GM19397 (cell line): Measurements from ENCODE around the gene VPS52.
"Not testable (repeated sequence)": the region's sequence is repeated elsewhere in the genome, so short reads cannot be mapped to it uniquely, and the experiment has no call there.

Source experiments
- ATAC-seq: cut with Tn5 transposase; IDR thresholded peaks from one replicate; pipeline ENCODE4 v1.9.1; 2021; ENCODE audit warnings: mild to moderate bottlenecking, moderate library complexity; ENCODE audit not compliant: unreplicated experiment

Gene VPS52

DNA sequence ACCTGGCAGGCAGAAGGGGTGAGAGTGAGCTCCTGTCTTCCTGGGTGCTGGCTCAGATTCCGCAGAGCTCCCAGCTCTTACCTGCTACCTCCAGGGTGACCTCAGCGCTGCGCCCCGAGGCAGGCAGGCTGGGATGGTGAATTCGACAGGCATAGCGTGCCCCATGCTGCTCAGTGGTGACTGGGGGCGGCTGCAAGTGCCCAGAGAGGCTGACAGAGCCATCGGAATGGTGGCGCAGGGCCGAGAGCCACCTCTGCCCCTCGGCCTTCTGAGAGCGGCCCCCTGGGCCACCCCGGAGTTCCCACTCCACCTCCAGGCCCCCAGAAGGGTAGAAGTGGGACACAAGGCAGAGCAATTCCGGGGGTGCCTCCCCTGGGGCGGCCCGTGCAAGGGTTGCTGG lies 32.5 kb upstream of the VPS52 start:
- ATAC-seq = no peak

DNA sequence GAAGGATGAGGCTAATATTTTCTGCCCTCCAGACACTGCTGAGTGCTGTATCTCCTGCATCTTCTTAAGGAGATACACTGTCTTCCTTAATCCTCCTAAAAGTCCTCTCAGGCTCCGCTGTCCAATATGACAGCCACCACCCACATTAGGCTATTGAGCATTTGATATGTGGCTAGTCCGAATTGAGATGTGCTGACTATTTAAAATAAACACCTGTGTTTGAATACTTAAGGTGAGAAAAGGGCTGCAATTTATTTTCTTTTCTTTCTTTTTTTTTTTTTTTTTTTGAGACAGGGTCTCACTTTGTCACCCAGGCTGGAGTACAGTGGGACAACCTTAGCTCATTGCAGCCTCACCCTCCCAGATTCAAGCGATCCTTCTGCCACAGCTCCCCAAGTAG lies 30.2 kb upstream of the VPS52 start:
- ATAC-seq = no peak

DNA sequence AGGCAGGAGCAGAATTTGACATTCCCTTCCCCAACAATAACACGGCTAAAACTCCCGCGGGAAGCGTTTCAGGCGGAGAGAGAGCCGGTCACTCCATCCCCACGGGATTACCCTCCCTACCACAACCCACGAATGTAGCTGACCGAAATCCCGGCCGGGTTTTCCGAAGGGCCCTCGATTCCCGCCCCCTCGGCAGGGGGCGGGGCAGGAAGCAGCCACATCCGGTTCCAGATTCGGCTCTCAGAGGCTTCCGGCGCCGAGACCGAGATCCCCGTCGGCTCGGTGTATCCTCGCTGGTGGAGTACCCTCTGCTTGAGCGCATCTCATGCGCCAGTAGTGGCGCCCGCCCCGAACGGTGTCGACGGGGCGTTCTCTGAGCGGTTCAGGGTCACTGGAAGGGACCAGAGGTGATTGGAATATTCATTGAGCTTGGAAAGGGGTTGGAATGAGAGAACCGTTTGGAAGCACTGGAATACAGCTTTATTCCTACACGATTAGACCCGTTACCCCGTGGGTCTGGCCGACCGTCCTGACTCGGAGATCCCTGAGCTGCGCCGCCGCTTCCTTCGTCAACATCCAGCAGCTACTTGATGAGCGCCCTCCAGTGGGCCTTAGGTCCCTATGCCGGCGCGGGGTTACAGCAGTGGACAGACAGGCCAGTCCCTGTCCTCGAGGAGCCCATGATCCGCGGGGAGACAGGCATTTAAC lies 27.7 kb upstream of the VPS52 start:
- peak; percentile 67 for ATAC-seq

DNA sequence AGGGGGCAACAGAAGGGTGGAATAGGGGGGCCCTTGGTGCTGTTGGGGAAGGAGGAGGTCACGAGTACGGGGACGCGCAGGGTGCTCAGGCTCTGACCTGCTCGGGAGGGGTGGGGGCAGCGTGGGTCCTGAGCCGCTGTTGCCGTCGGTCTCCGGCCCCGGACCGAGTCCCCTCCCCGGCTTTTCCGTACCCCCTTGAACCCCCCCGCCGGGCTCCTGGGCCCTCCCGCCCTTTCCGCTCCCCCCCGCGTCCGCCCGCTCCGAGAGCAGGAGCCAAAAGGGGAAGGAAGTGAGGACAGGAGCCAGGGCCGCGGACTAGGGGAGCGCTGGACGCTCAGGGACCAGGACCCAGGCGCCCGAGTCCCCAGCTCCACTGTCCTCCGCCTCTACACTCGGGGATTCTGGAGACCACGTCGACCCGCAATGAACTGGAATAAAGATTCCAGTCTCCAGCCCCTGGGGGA lies 27.1 kb upstream of the VPS52 start, which contains the start of gene RGL2:
TSS of gene RGL2 (minus strand) at position 170 of the 464 bp plus-strand sequence. CDS start 332 bp downstream, outside the sequence.
- ATAC-seq = peak; percentile 36

DNA sequence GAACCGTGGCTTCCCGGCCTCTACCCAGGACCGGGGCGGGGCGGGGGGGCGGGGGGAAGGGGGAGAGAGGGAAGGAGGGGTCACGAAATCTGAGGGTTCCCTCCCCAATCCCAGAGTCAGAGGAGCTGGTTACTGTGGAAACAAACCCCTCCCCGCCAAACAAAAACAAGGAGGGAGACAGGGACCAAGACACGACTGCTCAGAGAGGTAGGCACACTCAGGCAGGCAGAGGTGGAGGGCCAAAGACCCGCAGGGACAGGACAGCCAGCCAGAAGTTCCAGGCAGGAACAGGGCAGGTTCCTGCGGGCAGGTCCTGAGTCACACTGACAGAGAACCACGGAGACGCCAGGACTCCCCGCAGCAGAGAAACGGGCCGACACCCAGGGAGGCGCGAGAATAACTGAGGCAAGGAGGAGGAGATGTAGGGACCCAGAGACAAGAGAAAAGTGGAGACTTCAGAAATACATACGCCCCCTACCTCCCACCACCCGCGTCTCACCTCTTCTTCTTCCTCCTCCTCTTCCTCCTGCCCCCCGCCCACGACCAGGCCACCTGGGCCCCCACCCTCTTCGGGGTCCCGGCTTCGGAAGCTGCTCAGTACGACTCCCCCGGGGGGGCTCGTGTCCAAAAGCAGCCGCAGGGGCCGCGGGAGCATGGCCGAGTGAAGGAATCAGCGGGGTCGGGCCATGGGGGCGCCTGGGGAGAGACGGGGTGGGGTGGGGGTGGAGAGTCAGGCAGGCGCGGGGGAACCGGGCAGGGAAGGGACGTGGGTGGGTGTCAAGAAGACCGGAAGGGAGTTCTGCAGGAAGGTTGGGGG lies 26.5 kb upstream of the VPS52 start:
- ATAC-seq = no peak

DNA sequence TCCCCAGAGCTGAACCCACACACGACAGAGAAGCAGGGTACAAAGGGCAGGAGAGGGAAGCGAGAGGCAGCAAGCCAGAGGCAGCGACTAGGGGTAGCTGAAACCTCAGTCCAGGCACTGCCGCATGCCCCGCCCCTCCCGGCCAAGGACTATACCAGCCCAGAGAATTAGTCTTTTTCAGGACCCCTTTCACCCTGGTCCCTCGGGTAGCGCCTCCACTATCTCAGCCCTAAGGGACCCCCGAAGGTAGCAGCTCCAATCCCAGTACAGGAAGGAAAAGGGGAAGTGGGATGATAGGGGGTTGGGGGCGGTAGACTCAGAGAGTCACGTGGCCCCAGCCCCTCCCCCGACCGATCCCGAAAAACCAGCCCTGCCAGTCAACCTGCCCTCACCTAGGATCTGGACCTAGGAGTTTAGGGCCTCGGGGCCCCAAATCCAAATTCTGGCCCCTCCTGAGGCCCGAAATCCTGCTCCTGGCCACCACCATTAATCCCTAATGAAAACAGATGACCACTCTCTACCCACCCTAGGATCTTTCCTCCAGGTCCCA lies 25.8 kb upstream of the VPS52 start:
- ATAC-seq = no peak

DNA sequence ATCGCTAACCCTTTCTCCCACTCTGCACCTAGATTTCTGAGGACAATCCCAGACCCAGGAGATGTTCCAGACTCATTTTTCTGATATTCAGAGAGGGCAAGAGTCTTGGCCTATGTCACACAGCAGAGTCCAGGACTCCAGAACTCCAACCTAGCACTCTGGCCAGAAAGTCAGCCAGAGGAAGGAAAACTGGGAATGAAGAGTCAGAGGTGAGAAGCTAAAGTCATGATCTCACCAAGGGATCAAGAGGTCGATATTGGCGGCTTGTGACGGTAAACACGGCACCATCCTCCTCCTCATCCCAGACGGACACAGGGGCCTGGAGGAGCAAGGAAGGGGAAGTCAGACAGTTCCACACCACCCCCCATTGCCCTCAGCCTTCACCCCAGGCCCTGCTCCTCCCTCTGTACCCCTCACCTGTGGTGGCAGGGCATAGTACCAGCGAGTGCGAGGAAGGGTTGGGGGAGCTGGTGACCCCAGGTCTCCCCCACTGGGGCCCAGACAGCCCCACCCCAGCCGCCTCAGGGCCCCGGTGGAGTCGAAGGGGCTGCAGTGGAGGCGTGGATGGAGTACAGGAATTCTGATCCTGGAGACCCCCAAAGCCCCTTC lies 25.2 kb upstream of the VPS52 start:
- no peak for ATAC-seq

DNA sequence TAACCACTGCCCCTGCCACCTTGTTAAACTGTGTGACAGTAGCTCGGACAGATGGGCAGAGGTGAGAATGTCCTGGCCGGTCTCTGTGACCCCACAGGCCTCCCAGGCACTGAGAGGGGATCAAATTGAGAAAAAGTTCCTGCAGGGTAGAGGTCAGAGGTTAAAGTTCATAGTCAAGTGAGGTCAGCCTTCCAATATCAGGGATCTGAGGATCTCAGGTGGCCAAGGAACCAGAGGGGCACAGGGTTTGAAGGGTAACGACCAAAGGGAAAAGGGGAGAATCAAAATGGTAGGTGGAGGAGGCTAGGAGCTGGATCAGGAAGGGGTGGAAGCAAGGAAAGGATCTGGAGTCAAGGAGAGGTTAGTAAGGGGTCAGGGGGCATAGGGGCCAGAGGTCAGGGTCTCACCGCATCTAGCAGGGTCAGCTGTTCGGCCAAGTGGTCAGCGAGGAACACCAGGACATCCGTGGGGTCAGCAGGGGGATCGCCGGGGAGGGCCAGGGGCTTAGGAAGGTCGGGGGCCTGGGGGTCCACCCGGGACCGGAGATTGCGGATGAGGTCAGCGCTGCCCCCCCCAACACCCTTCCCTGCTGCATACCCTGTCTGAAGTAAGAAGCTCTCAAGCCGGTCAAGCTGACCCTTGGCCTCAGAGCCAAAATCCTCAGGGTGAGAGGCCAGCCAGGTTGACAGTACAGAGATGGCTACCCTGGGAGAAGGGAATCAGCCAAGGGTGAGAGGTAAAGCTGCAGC lies 24.1 kb upstream of the VPS52 start:
- no peak for ATAC-seq

DNA sequence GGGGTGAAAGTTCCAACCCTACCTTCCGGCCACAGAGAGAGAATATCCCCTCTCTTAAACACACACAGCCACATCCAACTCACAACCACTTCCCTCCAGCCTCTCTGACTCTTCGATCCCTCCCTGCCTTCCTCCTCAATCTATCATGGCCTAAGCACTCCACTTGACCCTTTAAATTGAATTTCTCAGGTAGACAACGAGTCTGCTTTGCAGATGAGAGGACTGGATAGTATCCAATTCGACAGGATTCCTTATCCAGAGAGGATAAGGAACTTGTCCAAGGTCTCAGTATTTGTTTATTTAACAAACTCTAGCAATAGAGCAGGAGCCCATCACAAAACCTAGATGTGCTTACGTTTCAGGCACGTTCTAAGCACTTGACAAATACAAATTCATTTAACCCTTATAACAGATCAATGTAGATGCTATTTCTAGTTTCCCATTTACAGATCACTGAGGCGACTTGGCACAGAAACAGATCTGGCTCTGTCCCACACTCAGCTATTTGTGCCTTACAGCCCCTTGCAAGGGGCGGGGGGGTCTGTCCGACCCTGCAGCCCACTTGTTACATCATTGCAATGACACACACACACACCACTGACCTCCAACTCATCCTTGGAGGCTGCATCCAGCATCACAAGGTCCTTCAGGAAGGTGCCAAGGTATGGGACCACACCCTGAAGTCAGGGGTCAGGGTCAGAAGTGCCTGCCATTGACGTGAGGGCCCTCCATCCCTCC lies 22.6 kb upstream of the VPS52 start:
- ATAC-seq = no peak

DNA sequence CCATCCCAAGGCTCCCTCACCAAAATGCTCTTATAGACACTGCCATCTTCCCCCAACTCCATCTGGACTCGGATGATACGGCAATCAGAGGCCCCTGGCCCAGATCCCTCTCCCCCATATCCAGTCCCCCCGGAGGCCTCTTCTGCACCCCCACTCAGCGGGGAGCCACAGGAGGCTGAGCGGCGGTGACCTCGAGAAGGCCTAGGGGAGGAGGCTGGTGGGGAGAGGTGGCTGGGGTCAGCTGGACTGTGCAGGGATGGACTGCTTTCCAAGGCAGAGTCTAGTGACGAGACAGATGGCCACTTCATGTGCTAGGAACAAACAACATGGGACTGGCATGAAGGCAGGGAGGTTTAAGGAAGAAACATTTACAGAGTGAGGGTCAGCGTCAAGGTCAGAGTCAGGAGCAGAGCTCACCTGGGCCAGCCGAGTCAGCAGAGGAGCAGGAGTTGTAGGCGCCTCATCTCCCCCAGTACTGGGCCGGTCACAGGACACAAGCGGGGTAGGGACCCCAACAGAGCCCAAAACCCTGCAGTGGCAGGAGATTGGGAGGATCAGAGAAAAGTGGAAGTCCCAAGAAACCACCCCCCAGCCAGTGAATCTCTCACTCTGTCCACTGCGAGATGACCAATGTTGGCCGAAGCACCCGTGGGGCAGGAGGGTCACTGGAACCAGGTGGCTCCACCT lies 21.5 kb upstream of the VPS52 start:
- ATAC-seq = no peak

DNA sequence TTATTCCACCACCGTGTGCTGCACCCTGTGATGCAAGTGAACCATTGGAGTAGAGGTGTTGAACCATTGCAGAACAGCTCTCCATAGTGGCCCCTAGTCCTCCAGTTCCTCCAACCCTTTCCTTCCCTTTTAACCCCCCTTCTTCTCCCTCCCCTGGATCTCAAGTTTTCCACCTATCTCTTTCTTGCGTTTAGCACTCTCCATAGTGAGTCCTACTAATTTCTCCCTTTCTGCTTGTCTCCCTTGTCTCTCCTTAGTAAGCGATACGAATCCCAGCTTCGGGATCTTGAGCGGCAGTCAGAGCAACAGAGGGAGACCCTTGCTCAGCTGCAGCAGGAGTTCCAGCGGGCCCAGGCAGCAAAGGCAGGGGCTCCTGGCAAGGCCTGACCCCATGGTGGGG lies 18.8 kb upstream of the VPS52 start:
- no peak for ATAC-seq

DNA sequence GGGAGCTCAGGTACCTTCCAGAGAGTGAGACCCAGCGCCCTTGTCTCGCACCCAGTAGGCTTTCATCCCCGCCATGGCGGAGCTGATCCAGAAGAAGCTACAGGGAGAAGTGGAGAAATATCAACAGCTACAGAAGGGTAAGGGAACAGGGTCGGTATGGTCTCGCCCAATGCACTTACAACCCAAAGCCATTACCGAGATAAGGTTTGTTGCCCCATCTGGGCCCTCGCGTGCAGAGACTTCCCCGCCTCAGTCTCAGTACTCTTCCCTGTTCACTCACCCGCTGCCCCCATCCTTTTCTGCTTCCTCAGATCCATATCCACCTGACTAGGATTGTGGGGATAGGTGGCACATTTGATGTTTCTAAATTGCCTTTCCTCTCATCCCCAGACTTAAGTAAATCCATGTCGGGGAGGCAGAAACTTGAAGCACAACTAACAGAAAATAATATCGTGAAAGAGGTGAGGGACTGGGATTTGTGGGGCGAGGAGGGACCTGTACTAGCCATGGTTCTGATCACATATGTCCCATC lies 18.2 kb upstream of the VPS52 start:
- ATAC-seq = no peak

DNA sequence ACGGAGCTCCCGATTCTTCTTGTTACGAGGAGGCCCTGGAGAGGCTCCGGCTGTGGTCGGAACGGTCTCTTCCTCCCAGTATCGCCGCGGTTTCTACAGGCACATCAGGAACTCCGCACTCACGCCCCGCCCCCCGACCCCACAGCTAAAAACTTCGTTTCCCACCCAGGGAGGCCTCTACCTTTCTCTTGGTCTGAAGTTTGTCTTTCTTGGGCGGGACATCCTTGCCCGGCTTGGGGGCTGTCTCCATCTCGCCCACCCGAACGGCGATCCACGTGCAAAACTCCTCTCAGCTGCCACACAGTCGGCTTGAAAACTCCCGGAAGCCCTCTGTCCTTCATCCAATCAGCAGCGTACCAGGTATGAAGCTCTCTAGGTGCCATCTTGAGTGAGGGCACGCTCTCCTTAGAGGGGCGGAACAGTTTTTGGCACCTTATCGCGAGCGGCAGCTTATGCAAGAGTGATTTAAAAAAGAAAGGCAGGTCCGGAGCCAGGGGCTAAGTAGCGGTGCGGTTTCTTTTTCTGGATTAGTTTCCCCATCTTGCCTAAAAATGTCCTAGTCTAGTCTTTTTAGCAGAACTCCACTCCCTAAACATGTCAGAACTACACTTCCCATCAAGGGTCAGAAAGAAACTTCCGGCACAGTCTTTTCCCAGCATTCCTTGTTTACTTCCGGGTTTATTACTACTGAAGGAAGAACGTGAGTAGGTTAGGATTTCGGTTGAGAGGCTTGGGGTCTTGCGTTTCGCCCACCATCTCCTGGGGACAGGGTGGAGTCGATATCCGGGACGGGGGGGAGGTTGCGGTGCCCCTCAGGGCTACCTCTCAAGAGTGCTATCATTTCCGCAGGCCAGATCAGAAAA lies 17.5 kb upstream of the VPS52 start, which contains the start of the genes PFDN6 and WDR46:
TSS of gene PFDN6 (plus strand) at position 681 of the 863 bp plus-strand sequence. CDS start 256 bp downstream, outside the sequence.
TSS of gene WDR46 (minus strand) at position 319 of the 863 bp plus-strand sequence. CDS start at position 250, 69 bp downstream.
- ATAC-seq = peak; percentile 71

DNA sequence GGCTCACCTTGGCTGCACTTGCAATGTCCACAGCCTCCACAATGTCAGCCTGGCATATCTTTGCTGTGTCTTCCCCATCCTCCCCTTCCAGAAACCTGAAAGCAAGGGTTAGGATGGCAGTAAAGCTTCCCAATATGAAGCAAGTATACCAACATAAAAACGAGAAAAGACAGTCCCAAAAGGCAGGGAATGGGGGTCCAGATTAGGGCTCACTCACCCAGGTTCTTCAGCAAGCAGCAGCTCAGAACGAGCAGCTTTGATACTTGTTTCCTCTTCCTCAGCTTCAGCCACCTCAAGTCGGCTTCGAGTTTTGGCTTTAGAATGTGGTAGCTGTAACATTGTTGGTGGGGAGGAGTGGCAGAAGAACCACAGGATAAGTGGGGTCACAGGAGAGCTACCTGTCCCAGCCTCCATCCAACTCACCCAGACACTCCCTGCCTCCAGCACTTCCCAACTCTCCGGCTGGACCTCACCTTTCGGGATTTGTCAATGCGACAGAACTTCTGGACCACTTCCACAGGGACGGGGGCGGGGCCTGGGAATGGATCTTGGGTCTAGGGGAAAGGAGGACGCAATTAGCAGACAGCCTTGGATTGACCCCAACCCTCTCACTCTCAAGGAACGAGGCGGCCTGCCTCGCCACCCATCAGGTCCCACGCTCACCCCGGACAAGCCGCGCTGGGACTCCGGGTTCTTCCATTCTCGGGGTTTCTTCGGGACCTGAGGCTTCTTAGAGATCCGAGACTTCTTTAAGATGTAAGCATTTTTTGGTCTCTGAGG lies 16.7 kb upstream of the VPS52 start:
- ATAC-seq = no peak

DNA sequence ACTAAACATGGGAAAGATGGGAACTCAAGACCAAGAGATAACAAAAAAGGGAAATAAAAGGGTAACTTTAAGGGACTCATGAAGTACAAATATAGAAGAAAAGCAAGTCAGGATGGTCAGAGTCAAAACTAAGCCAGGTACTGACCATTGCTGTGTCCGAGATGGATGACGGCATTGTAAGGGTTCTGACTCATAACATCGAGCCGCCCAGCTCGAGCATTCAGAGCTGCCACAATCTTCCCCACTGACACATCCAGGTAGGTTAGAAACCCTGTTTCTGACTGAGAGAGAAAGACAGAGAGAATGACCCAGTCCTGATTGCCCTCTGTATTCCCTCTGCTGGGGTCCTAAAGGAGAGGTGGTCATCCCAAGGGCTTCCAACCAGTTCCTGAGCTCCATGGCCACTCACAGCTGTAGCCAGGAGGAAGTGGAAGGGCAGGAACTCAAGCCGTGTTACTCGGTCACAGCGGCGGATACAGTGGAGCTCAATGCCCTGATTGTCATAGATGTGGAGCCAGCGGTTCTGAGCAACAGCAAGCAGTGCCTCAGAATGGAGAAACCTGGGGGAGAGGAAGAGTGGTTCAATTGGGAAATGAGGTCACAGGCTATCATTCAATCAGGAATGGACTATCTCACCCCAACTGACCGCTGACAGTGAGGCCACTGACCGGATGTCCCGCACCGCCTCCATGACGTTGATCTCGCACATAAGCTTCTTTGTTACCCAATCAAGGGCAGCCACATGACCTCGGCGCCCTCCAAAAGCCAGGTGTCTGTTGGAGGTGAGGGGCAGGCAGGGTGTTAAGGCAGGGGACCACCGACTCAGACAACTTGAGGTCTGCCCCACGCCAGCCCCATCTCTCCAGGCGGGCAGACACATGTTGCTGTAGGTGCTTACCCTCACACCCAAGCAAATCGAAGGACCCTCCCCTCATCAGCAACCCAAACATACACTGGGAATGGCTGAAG lies 15.6 kb upstream of the VPS52 start:
- no peak for ATAC-seq

DNA sequence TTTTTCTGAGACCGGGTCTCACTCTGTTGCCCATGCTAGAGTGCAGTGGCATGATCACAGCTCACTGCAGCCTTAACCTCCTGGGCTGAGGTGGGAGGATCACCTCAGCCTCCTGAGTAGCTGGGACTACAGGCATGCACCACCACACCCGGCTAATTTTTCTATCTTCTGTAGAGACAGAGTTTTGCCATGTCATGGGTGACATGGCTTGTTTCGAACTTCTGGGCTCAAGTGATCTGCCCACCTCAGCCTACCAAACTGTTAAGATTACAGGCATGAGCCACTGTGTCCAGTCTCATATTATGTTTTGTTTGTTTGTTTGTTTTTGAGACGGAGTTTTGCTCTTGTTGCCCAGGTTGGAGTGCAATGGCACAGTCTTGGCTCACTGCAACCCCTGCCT lies 13.5 kb upstream of the VPS52 start:
- ATAC-seq = not testable (repeated sequence)
